Epithelial cell of umbilical artery (primary cell): ENCODE results near the gene CMTM7. TPM values are rescaled to one million over a fixed set of nuclear protein-coding genes. Genes with fewer than 3 reads are reported as not detected.

Experiments used
- total RNA-seq: library from RNA; depleted of rRNA; stranded (reverse); fragments of >200 nt; gene quantifications from 2 replicates; pipeline ENCODE4 v1.2.3, GENCODE V29; 2014

CMTM7 gene
- total RNA-seq, result 13.7 and 16.2 TPM in 2 replicates

GRCh38 chr3:32391643-32392535 is at the start of gene CMTM7:
Gene CMTM7, plus strand, starts transcription at chr3:32391853. Its CDS starts 54 bp downstream, at chr3:32391907.

GRCh38 chr3:32502118-32502945 is 110.7 kb downstream of the CMTM7 start, which contains the start of gene CMTM6:
Gene CMTM6, minus strand, starts transcription at chr3:32502852. Its CDS starts 107 bp downstream, at chr3:32502745.

Other genes starting within 250 kb of the CMTM7 start
- 1.5 and 1.6 TPM in 2 replicates for gene CMTM8, start 153.2 kb upstream of the CMTM7 start, total RNA-seq
- gene CMTM6, start 111.0 kb downstream of the CMTM7 start, total RNA-seq, result 150 and 175 TPM in 2 replicates
- 50.3 and 51.4 TPM in 2 replicates for gene DYNC1LI1, start 179.0 kb downstream of the CMTM7 start, total RNA-seq